GM12892 (cell line): ENCODE data around the gene EVL.

Experiments used
- POLR2A ChIP-seq: IDR thresholded peaks from 2 replicates; pipeline ENCODE4 v1.6.1; 2011; ENCODE audit warnings: low read depth, low read length, control low read depth
- POLR2AphosphoS5 ChIP-seq: IDR thresholded peaks from 2 replicates; pipeline ENCODE4 v1.6.1; 2011; ENCODE audit warnings: low read depth, low read length, control low read depth

GRCh38 chr14:100170880-100171279 is 105.7 kb downstream of the EVL start:
- TF ChIP-seq POLR2A = no peak
- no peak for TF ChIP-seq POLR2AphosphoS5
